Colonic mucosa (tissue), 4 donors: Measurements from ENCODE around the gene PFN3. TPM values are rescaled to one million over a fixed set of nuclear protein-coding genes. Genes with fewer than 3 reads are reported as not detected.
"Not testable (repeated sequence)": the region's sequence is repeated elsewhere in the genome, so short reads cannot be mapped to it uniquely, and the experiment has no call there.

Experiments
- DNase-seq: peaks from one replicate; pipeline ENCODE4 v3.0.0-alpha.2; 2020
- H3K27ac ChIP-seq: fragments of 200-600 bp; one replicate; pipeline ENCODE4 v1.8.0; 2021
- H3K27me3 ChIP-seq: fragments of 200-600 bp; one replicate; pipeline ENCODE4 v1.8.0; 2021
- H3K36me3 ChIP-seq: fragments of 200-600 bp; one replicate; pipeline ENCODE4 v1.8.0; 2021
- H3K4me1 ChIP-seq: fragments of 200-600 bp; one replicate; pipeline ENCODE4 v1.8.0; 2021; ENCODE audit warnings: mild to moderate bottlenecking
- H3K4me3 ChIP-seq: fragments of 200-600 bp; one replicate; pipeline ENCODE4 v1.8.0; 2021
- H3K9ac ChIP-seq, 2 donors: one replicate each; pipeline ENCODE4 v1.7.0; 2013; ENCODE audit warnings: control low read depth in 2 of 2, low read depth in 2 of 2, low read length in 2 of 2
- H3K9me3 ChIP-seq: fragments of 200-600 bp; one replicate; pipeline ENCODE4 v1.8.0; 2021
- CTCF ChIP-seq: fragments of 200-600 bp; IDR thresholded peaks from one replicate; pipeline ENCODE4 v1.8.0; 2022; ENCODE audit warnings: antibody characterized with exemption, mild to moderate bottlenecking
- intact Hi-C: fragments of 100-400 bp; cut with DNase I; formaldehyde crosslinking; loops from one replicate; pipeline ENCODE4 v1.14.1; 2022
- total RNA-seq, 2 donors: library from RNA; stranded (reverse); fragmentation: NEBNext Ultra II Directional in 1 of 2; extraction: Animal tissue kit (Norgen Biotek cat#: 25700) in 1 of 2; gene quantifications; one replicate each; pipeline ENCODE4 v1.2.1, GENCODE V29; 2021
- donor health status: healthy.
- donor health status: DM: no; HTN: no; CAD: no.
- donor health status: DM: no; HTN: no; CAD: no.

Gene PFN3
- total RNA-seq, 2 donors from 2014 or later: not detected

DNA sequence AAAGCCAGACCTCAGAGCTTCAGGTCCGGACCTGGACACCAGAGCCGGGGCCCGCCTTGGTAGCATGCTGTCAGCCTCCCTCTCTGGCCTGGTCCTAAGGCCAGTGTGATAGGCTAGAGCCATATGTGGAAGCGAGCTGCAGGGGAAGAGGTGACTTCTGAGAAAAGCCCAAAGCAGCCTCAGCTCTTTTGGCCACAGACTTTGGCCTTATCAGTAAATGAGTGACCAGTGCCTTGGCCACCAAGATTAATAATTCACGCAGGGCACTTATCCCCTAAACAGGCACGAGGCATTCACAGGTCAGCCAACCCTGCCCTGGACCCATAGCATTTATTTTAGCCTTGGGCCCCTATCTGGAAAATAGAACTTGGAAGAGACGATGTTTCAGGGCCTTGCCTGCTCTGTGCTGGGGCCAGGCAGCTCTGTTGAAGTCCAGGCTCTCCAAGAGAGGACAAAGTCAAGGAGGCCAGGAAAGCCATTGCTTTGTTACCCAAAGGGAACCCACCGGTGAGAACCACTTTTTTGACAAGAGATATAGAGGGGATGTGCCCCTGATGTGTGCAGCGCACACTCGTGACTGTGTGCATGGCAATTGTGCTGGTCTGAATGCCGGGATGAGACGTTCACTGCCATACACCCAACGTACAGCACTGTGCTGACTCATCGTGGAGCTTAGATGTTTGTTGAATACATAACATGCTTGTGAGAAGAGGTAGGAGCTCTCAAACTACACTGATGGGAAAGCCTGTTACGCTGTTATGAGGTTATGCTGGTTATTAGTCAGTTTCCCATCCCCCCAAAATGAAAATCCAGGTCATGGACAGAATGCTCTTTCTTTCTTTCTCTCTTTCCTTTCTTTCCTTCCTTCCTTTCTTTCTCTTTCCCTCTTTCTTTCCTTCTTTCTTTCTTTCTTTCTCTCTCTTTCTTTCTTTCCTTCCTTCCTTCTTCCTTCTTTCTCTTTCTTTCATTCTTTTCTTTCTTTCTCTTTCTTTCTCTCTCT lies 21.3 kb downstream of the PFN3 start:
- Histone ChIP-seq H3K27ac (no peak overlapping the region), H3K9ac (no peak overlapping the region), H3K4me1 (no peaks in the 10 kb centered on the region), H3K27me3 (no peaks in the 10 kb centered on the region), H3K4me3 (no peak overlapping the region), H3K9me3 (no peaks in the 10 kb centered on the region), H3K36me3 (no peaks in the 10 kb centered on the region)
- intact Hi-C loops: loop anchor here (5.0 kb wide), 1 partner anchor 52 kb away; no protein-coding TSS in a partner anchor
- DNase-seq: no peak
- TF ChIP-seq CTCF: no peak

DNA sequence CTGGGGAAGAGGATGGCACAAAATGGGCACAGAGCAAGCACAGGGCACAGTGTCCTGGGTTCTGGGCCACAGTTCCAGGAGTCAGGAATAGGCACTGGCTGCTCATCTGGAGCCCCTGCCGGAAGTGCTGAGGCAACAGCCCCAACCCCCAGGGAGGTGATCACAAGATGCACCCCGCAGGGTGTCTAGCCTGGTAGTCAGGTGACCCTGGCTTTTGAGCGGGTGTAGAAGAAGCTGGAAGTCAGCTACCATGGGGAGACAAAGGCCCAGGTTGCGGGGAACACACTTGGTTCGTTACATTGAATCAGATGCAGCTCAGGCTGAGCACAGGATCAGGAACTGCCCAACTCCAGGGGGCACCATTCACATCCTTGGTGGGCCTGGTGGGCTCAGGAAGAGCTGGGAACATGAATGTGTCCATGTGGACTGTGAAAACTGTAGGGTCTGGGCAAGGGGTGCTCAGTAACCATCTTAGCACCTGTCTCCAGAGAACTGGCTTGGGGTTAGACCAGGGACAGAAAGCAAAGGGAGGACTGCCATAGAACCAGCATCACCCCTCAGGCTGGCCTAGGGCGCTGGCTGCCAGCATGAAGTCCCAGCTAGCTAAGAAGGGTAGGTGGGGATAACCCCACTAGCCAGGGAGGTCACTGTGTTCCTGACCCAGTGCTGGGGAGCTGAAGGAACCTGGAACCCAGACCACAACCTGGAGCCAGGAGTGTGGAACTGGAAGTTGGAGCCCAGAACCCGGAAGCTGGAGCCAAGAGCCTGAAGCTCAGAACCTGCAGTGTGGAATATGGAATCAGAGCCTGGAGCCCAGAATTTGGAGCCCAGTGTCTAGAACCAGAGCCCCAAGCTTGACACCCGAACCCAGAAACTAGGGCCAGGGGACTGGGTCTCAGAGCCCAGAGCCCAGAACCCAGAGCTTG lies 22.3 kb downstream of the PFN3 start:
- intact Hi-C loops: loop anchor here (5.0 kb wide), 1 partner anchor 51 kb away; no protein-coding TSS in a partner anchor
- Histone ChIP-seq H3K9ac (no peak overlapping the region), H3K27ac (no peak overlapping the region), H3K4me3 (no peak overlapping the region), H3K27me3 (no peaks in the 10 kb centered on the region), H3K4me1 (no peaks in the 10 kb centered on the region), H3K36me3 (no peaks in the 10 kb centered on the region), H3K9me3 (no peaks in the 10 kb centered on the region)
- no peak for TF ChIP-seq CTCF
- no peak for DNase-seq

GRCh38 chr5:177376107-177376506 lies 24.4 kb downstream of the PFN3 start:
- Histone ChIP-seq H3K9me3 (no peaks in the 10 kb centered on the region), H3K9ac (no peak overlapping the region), H3K4me1 (peaks cover 7% of the 10 kb centered on the region), H3K27ac (no peak overlapping the region), H3K27me3 (no peaks in the 10 kb centered on the region), H3K4me3 (no peak overlapping the region), H3K36me3 (no peaks in the 10 kb centered on the region)
- no peak for DNase-seq
- intact Hi-C loops: loop anchor here (5.0 kb wide), 1 partner anchor 49 kb away; no protein-coding TSS in a partner anchor
- TF ChIP-seq CTCF: no peak

- H3K27ac ChIP-seq, H3K4me3 ChIP-seq, H3K36me3 ChIP-seq, H3K9ac ChIP-seq, H3K9me3 ChIP-seq, H3K4me1 ChIP-seq, DNase-seq, H3K27me3 ChIP-seq: not testable (repeated sequence)
- intact Hi-C loops: loop anchor here (5.0 kb wide), 1 partner anchor 48 kb away; no protein-coding TSS in a partner anchor
Observed at GRCh38 chr5:177375516-177375915, 24.9 kb downstream of the PFN3 start.

GRCh38 chr5:177374211-177374610 lies 26.2 kb downstream of the PFN3 start:
- H3K9ac ChIP-seq: no peak overlapping the region
- H3K9me3 ChIP-seq: no peaks in the 10 kb centered on the region
- H3K27me3 ChIP-seq: no peaks in the 10 kb centered on the region
- DNase-seq: no peak
- intact Hi-C loops: no loop called here
- peaks cover 10% of the 10 kb centered on the region for H3K4me1 ChIP-seq
- H3K27ac ChIP-seq: no peak overlapping the region
- H3K36me3 ChIP-seq: no peaks in the 10 kb centered on the region
- H3K4me3 ChIP-seq: no peak overlapping the region
- TF ChIP-seq CTCF: no peak
